ENCODE data around the gene PDIA6. TPM values are rescaled to one million over a fixed set of nuclear protein-coding genes. Genes with fewer than 3 reads are reported as not detected.

PDIA6 gene
- total RNA-seq, 3 donors from 2014 or later: 121 to 168 (median 126) TPM

Other genes with a start within 250 kb of the PDIA6 start
- gene NOL10, start 122.8 kb downstream of the PDIA6 start, total RNA-seq: 10 to 100 TPM; 17.0 to 22.7 (median 19.7) TPM
- 1 to 10 TPM in 2 of 3 donors, under 1 TPM in 1; 0.57 to 3.8 (median 1.0) TPM for gene ATP6V1C2, start 91.2 kb downstream of the PDIA6 start, total RNA-seq
- under 1 TPM; 0.32 to 0.99 (median 0.78) TPM for gene KCNF1, start 99.1 kb upstream of the PDIA6 start, total RNA-seq

Measured in mucosa of descending colon (tissue), 3 donors.